Keratinocyte (primary cell): Measurements from ENCODE around the gene UPK1A. TPM values are rescaled to one million over a fixed set of nuclear protein-coding genes. Genes with fewer than 3 reads are reported as not detected.
"Not testable (repeated sequence)": the region's sequence is repeated elsewhere in the genome, so short reads cannot be mapped to it uniquely, and the experiment has no call there.

Experiments used
- DNase-seq: peaks from one replicate; pipeline ENCODE4 v3.0.0-alpha.2; 2011; ENCODE audit warnings: low read depth, missing footprints, low spot score
- FAIRE-seq: peaks from 2 replicates; lab custom pipeline; 2011; peaks lifted over from hg19 to GRCh38; lab: Jason Lieb, UNC
- H2AFZ ChIP-seq: 2 replicates; pipeline ENCODE4 v1.6.0; 2012; ENCODE audit warnings: low read length, control low read depth, inconsistent platforms; ENCODE audit not compliant: control insufficient read depth
- H3K27ac ChIP-seq: 2 replicates; pipeline ENCODE4 v1.5.1; 2011; ENCODE audit warnings: low read length; ENCODE audit not compliant: control insufficient read depth, insufficient read depth
- H3K27me3 ChIP-seq: 3 replicates; pipeline ENCODE4 v1.6.0; 2011; ENCODE audit warnings: low read length; ENCODE audit not compliant: control insufficient read depth, insufficient read depth; ENCODE audit errors: extremely low read depth
- H3K36me3 ChIP-seq, 2 experiments: 2 replicates in 1 of 2; 3 replicates in 1 of 2; pipeline ENCODE4 v1.5.1; 2011; ENCODE audit warnings: low read length in 2 of 2, mild to moderate bottlenecking in 1 of 2; ENCODE audit not compliant: control insufficient read depth in 2 of 2, insufficient read depth in 2 of 2; ENCODE audit errors: extremely low read depth in 1 of 2
- H3K4me1 ChIP-seq: 3 replicates; pipeline ENCODE4 v1.5.1; 2011; ENCODE audit warnings: low read length; ENCODE audit not compliant: control insufficient read depth, insufficient read depth; ENCODE audit errors: extremely low read depth
- H3K4me2 ChIP-seq: 3 replicates; pipeline ENCODE4 v1.6.0; 2011; ENCODE audit warnings: low read depth, low read length; ENCODE audit not compliant: control insufficient read depth, insufficient read depth; ENCODE audit errors: extremely low read depth
- H3K4me3 ChIP-seq, 3 experiments: fragments of 200-600 bp in 1 of 3; sonication (generic) in 1 of 3; 2 replicates in 2 of 3; 3 replicates in 1 of 3; pipeline ENCODE4 v1.5.1; 2011 to 2016; ENCODE audit warnings: low read length in 3 of 3, mild to moderate bottlenecking in 3 of 3, control low read depth in 2 of 3, inconsistent platforms in 1 of 3, low read depth in 1 of 3, mixed read lengths in 1 of 3, mixed run types in 1 of 3, moderate library complexity in 1 of 3; ENCODE audit not compliant: control insufficient read depth in 2 of 3, insufficient read depth in 2 of 3; ENCODE audit errors: extremely low read depth in 1 of 3
- H3K79me2 ChIP-seq: 2 replicates; pipeline ENCODE4 v1.6.0; 2012; ENCODE audit warnings: low read length; ENCODE audit not compliant: control insufficient read depth, insufficient read depth
- H3K9ac ChIP-seq: 3 replicates; pipeline ENCODE4 v1.6.0; 2011; ENCODE audit warnings: low read length; ENCODE audit not compliant: control insufficient read depth, insufficient read depth; ENCODE audit errors: extremely low read depth
- H3K9me1 ChIP-seq: 3 replicates; pipeline ENCODE4 v1.6.0; 2011; ENCODE audit warnings: low read length; ENCODE audit not compliant: control insufficient read depth, insufficient read depth; ENCODE audit errors: extremely low read depth
- H3K9me3 ChIP-seq: 2 replicates; pipeline ENCODE4 v1.5.1; 2012; ENCODE audit warnings: low read depth, low read length; ENCODE audit not compliant: control insufficient read depth
- H4K20me1 ChIP-seq: 3 replicates; pipeline ENCODE4 v1.6.0; 2011; ENCODE audit warnings: low read length; ENCODE audit not compliant: control insufficient read depth, insufficient read depth; ENCODE audit errors: extremely low read depth
- CTCF ChIP-seq, 3 experiments: IDR thresholded peaks in 1 of 3; conservative IDR thresholded peaks in 1 of 3; optimal IDR thresholded peaks in 1 of 3; 2 replicates in 2 of 3; 3 replicates in 1 of 3; pipeline versions ENCODE3 to v1.5.1; 2011; ENCODE audit warnings: low read length in 3 of 3, mild to moderate bottlenecking in 3 of 3, moderate library complexity in 2 of 3, control low read depth in 1 of 3, inconsistent platforms in 1 of 3; ENCODE audit not compliant: insufficient read depth in 2 of 3; ENCODE audit errors: extremely low read depth in 1 of 3
- EZH2 ChIP-seq: IDR thresholded peaks from one replicate; pipeline ENCODE4 v1.6.1; 2012; ENCODE audit warnings: inconsistent platforms, mild to moderate bottlenecking, low read length, moderate library complexity
- dilution Hi-C: fragments of 300-500 bp; cut with MboI; formaldehyde crosslinking; loops from one replicate; pipeline ENCODE4 v1.7.0; 2020; ENCODE audit warnings: low sequenced_read_pairs; ENCODE audit not compliant: extremely low pct_ligation_motif_present
- polyA plus RNA-seq, 5 experiments: library from polyadenylated mRNA; depleted of rRNA in 3 of 5; stranded (reverse) in 3 of 5; stranded (forward) in 1 of 5; unstranded in 1 of 5; fragments of >200 nt; gene quantifications; 1 replicate in 1 of 5; 2 replicates in 3 of 5; 3 replicates in 1 of 5; pipeline versions ENCODE4 v1.2.1 to v1.2.3, GENCODE V29; 2011 to 2012; ENCODE audit warnings: missing spikeins in 2 of 5, low read depth in 1 of 5, low replicate concordance in 1 of 5

The UPK1A gene
- polyA plus RNA-seq, 1 donor (not counting 4 experiments of a cell fraction or from before 2014, with no cell fraction given) = 0.09 TPM

DNA sequence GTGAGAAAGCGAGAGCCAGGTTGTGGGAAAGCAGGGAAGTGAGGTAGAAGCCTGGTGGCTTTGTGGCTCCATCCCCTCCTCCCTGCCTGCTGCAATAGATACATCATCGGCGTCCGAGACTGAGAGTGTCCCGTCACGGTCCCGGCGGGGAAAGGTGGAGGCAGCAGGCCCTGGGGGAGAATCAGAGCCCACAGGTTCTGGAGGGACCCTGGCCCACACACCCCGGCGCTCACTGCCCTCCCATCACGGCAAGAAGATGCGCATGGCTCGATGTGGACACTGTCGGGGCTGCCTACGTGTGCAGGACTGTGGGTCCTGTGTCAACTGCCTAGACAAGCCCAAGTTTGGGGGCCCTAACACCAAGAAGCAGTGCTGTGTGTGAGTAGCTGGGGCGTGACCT lies 56.6 kb downstream of the UPK1A start:
- H3K4me1 ChIP-seq = peaks cover 8% of the 10 kb centered on the region
- FAIRE-seq = no peak

GRCh38 chr19:35723671-35724070 lies 57.4 kb downstream of the UPK1A start:
- dilution Hi-C loops = no loop called here
- H4K20me1 ChIP-seq = peaks cover 4% of the 10 kb centered on the region
- peaks cover 42% of the 10 kb centered on the region for H3K79me2 ChIP-seq
- no peak for DNase-seq
- no peak overlapping the region for H2AFZ ChIP-seq
- peaks cover 8% of the 10 kb centered on the region for H3K4me1 ChIP-seq
- TF ChIP-seq CTCF (optimal IDR thresholded peaks at IDR 0.05 in 1 of 3, IDR thresholded peaks at IDR 0.05 in 1 of 3, conservative IDR thresholded peaks at IDR 0.05 in 1 of 3; ENCODE audit: extremely low read depth in 1 of 3, insufficient read depth in 2 of 3, low read length in 3 of 3) (no peak), EZH2 (no peak)
- H3K9ac ChIP-seq = no peak overlapping the region
- FAIRE-seq = no peak
- H3K4me2 ChIP-seq = no peak overlapping the region
- no peak overlapping the region for H3K27ac ChIP-seq
- no peaks in the 10 kb centered on the region for H3K27me3 ChIP-seq
- peaks cover 56 to 57% of the 10 kb centered on the region in 2 experiments for H3K36me3 ChIP-seq
- H3K4me3 ChIP-seq = no peak overlapping the region
- H3K9me3 ChIP-seq = no peaks in the 10 kb centered on the region
- H3K9me1 ChIP-seq = no peaks in the 10 kb centered on the region

More for the DNA sequence above, 56.6 kb downstream of the UPK1A start:
- Histone ChIP-seq H3K9me1 (no peaks in the 10 kb centered on the region), H3K27ac (no peak overlapping the region), H3K4me3 (no peak overlapping the region), H3K9ac (no peak overlapping the region), H3K79me2 (peaks cover 47% of the 10 kb centered on the region), H3K36me3 (peaks cover 49 to 50% of the 10 kb centered on the region in 2 experiments), H4K20me1 (peaks cover 4% of the 10 kb centered on the region), H3K9me3 (no peaks in the 10 kb centered on the region), H3K4me2 (no peak overlapping the region), H2AFZ (no peak overlapping the region), H3K27me3 (no peaks in the 10 kb centered on the region)
- TF ChIP-seq EZH2 = no peak
- TF ChIP-seq CTCF (optimal IDR thresholded peaks at IDR 0.05 in 1 of 3, IDR thresholded peaks at IDR 0.05 in 1 of 3, conservative IDR thresholded peaks at IDR 0.05 in 1 of 3; ENCODE audit: extremely low read depth in 1 of 3, insufficient read depth in 2 of 3, low read length in 3 of 3) = no peak
- DNase-seq = no peak
- dilution Hi-C loops = no loop called here

GRCh38 chr19:35724132-35724531 lies 57.8 kb downstream of the UPK1A start:
- dilution Hi-C loops, DNase-seq, H3K9me3 ChIP-seq, H3K9me1 ChIP-seq, FAIRE-seq, H2AFZ ChIP-seq, H3K9ac ChIP-seq, H3K27me3 ChIP-seq, H3K4me3 ChIP-seq, H4K20me1 ChIP-seq, H3K27ac ChIP-seq, H3K4me1 ChIP-seq, H3K4me2 ChIP-seq: not testable (repeated sequence)
- Histone ChIP-seq H3K79me2 (peaks cover 37% of the 10 kb centered on the region), H3K36me3 (peaks cover 60 to 62% of the 10 kb centered on the region in 2 experiments)
